Urinary bladder (tissue), 4 donors: ENCODE data around the gene OSBPL1A. TPM values are rescaled to one million over a fixed set of nuclear protein-coding genes. Genes with fewer than 3 reads are reported as not detected.
A peak's percentile ranks its signal among the peaks of the same experiment; 100 is the strongest.

Source experiments
- DNase-seq: peaks from one replicate; pipeline ENCODE4 v3.0.0-alpha.2; 2015; ENCODE audit errors: extremely low spot score
- H3K27ac ChIP-seq: one replicate; pipeline ENCODE4 v1.5.1; 2013; ENCODE audit warnings: low read depth, mild to moderate bottlenecking, moderate library complexity
- H3K36me3 ChIP-seq: one replicate; pipeline ENCODE4 v1.6.1; 2013; ENCODE audit warnings: mild to moderate bottlenecking, moderate library complexity; ENCODE audit not compliant: insufficient read depth
- H3K4me1 ChIP-seq: one replicate; pipeline ENCODE4 v1.6.1; 2013; ENCODE audit warnings: mild to moderate bottlenecking, moderate library complexity; ENCODE audit not compliant: insufficient read depth
- H3K4me3 ChIP-seq: one replicate; pipeline ENCODE4 v1.5.1; 2013; ENCODE audit warnings: low read depth, low read length
- WGBS: extraction: QIAGEN DNeasy Blood & Tissue Kit; methylation state at CpG from one replicate; pipeline ENCODE4 v1.1.7; 2013; 5-methylcytosine and 5-hydroxymethylcytosine counted together
- polyA plus RNA-seq: library from polyadenylated mRNA; stranded (reverse); fragments of 200-250 nt; gene quantifications from one replicate; pipeline ENCODE4 v1.2.3, GENCODE V29; 2013
- total RNA-seq: library from RNA; depleted of rRNA; stranded (reverse); fragments of >200 nt; gene quantifications from one replicate; pipeline ENCODE4 v1.2.3, GENCODE V29; 2014
- donor health status: healthy with polysubstance abuse.
- donor health status: healthy.

Gene OSBPL1A
- total RNA-seq (53.3 TPM), polyA plus RNA-seq (46.6 TPM)

DNA sequence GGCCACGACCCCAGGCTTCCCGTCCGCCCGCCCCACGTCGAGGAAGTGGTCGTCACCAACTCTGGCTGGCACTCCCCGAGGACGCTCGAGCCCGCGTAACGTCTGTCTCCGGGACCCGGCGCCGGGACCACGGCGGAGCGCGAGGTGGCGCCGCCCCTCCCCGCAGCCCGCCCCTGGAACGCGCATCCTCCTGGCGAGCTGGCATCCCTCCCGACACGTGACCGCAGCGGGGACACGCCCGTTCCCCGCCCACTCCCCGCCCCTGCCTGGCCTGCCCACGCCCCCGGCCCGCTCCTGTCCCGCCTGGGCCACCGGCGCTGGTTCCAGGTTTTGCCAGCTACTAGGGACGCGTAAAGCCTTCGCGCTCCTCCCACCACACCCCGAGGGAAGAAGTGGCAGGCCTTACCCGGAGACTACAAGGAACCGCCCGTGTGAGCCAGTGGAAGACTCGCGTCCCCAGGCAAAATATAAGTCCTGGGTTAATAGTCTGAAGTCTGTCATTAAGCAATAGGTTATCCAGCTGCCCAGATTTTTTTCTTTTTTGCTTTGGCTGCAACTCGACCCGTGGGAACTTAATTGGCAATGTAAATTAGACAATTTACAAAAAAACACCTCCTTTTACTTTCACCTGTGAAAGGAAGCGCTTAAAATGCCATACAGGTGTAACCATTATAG, at the start of gene OSBPL1A:
Gene OSBPL1A, minus strand, starts transcription at position 131 of the 675 bp plus-strand sequence. CDS start 20,291 bp downstream, outside the sequence.
- Histone ChIP-seq H3K36me3 (no peaks in the 10 kb centered on the region), H3K4me1 (no peaks in the 10 kb centered on the region), H3K27ac (peak within 1 kb of the TSS; percentile 59), H3K4me3 (peak within 1 kb of the TSS; percentile 67)
- 2% methylated on average over 55 of the region's 55 CpGs for WGBS
- DNase-seq = peak; percentile 78

- no peak for DNase-seq
- Histone ChIP-seq H3K4me1 (no peaks in the 10 kb centered on the region), H3K4me3 (no peak overlapping the region), H3K36me3 (peaks cover 2% of the 10 kb centered on the region), H3K27ac (no peak overlapping the region)
- 75% methylated on average over 1 of the region's 1 CpG for WGBS
Observed at GRCh38 chr18:24446953-24447538, 49.4 kb upstream of the OSBPL1A start.

GRCh38 chr18:24446453-24446852, 48.8 kb upstream of the OSBPL1A start:
- DNase-seq = no peak
- Histone ChIP-seq H3K4me3 (no peak overlapping the region), H3K4me1 (no peaks in the 10 kb centered on the region), H3K36me3 (peaks cover 2% of the 10 kb centered on the region), H3K27ac (no peak overlapping the region)
- WGBS = 98% methylated on average over 1 of the region's 1 CpG

- H3K4me3 ChIP-seq = no peak overlapping the region
- no peak for DNase-seq
- peaks cover 4% of the 10 kb centered on the region for H3K36me3 ChIP-seq
- WGBS = 80% methylated on average over 2 of the region's 2 CpGs
- H3K27ac ChIP-seq = no peak overlapping the region
- no peaks in the 10 kb centered on the region for H3K4me1 ChIP-seq
Observed at GRCh38 chr18:24443870-24444269, 46.2 kb upstream of the OSBPL1A start.

GRCh38 chr18:24436939-24437338, 39.3 kb upstream of the OSBPL1A start:
- no peak for DNase-seq
- WGBS = 88% methylated on average over 1 of the region's 1 CpG
- H3K27ac ChIP-seq = no peak overlapping the region
- no peak overlapping the region for H3K4me3 ChIP-seq
- H3K36me3 ChIP-seq = peaks cover 4% of the 10 kb centered on the region
- no peaks in the 10 kb centered on the region for H3K4me1 ChIP-seq

DNA sequence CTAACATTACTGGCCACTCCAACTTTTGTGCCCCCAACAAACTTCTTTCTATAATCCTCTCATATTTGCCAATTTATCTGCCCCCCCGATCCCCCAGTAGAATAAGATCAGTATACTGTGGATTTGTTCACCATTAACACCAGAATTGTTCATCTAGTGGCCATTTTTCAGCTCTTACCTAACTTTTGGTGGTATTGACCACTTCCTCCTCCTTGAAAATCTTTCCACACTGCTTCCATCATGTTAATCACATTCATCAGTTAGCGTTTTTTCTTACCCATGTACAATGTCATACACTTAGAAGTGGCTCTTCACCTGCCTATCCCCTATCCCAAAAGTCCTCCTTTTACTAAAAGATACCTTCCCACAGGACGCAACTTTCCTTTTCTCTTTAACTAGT, 35.0 kb upstream of the OSBPL1A start:
- no peak for DNase-seq
- no peaks in the 10 kb centered on the region for H3K4me1 ChIP-seq
- peaks cover 6% of the 10 kb centered on the region for H3K36me3 ChIP-seq
- no peak overlapping the region for H3K4me3 ChIP-seq
- H3K27ac ChIP-seq = no peak overlapping the region
- WGBS = 96% methylated on average over 3 of the region's 3 CpGs

- Histone ChIP-seq H3K36me3 (peaks cover 3% of the 10 kb centered on the region), H3K4me3 (no peak overlapping the region), H3K4me1 (no peaks in the 10 kb centered on the region), H3K27ac (no peak overlapping the region)
- no peak for DNase-seq
- WGBS = 88% methylated on average over 4 of the region's 4 CpGs
Observed at GRCh38 chr18:24429188-24429587, 31.6 kb upstream of the OSBPL1A start.

- Histone ChIP-seq H3K27ac (no peak overlapping the region), H3K36me3 (peaks cover 3% of the 10 kb centered on the region), H3K4me3 (no peak overlapping the region), H3K4me1 (no peaks in the 10 kb centered on the region)
- no peak for DNase-seq
- 87% methylated on average over 3 of the region's 3 CpGs for WGBS
Observed at GRCh38 chr18:24428709-24429108, 31.1 kb upstream of the OSBPL1A start.

DNA sequence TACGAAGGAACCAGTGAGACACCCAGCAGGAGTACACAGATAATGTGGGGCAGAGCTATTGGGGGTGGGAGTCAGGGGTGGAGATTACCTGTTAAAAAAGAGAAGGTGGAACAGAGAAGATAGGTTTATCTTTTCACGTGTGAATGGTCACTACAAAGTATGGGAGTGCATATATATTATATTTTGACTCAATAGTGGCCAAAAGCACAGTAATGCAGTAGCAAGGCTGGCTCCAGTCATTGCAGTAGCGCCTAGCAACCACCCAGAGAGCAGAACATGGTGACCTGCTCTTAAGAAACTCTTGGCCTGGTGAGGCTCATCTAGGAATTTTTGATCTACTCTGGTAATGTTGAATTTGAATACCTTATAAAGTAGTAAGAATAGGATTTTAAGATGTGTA, 29.9 kb upstream of the OSBPL1A start:
- peaks cover 3% of the 10 kb centered on the region for H3K36me3 ChIP-seq
- no peak for DNase-seq
- H3K27ac ChIP-seq = no peak overlapping the region
- WGBS = 49% methylated on average over 3 of the region's 3 CpGs
- H3K4me1 ChIP-seq = no peaks in the 10 kb centered on the region
- peak overlapping the region; percentile 6 for H3K4me3 ChIP-seq

DNA sequence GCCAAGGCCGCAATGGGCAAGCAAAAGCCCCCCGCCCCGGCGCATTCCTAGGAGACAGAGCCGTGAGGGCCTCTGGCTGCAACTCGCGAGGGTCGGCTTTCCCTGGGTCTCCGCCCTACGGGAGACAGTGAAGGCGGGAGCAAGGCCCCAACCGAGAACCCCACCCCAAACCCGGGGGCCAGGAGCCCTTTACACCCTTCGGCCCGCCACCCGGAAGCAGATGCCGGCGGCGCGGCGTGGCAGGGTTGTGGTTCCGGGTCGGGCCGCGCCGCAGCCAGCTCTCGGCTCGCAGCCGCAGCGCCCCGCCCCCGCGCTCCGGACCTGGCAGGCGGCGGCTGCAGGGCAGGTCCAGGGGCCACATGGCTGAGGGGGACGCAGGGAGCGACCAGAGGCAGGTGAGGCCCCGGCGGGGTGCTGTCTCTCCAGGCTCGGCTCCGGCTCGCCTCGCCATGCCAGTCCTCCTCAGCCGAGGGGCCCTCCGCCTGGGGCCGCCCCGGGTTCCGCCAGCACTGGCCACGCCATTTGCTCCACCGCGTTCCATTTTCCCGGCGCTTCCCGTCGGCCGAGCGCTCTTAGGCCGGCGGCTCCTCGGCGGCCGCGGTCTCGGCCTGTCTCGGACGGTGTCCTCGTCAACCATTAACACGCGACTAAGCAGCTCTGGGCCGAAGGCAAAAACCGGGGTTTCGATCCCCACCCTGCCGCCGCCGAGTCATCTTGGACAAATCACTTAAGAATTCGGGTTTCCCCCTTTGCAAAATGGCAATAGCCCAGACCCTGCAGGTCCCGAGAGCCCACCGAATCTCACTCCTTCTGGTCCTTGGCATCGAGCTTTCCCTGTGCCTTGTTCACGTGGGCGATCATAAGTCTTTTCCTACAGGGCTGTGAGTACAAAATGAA, 29.0 kb upstream of the OSBPL1A start, which contains the start of gene IMPACT:
Gene IMPACT, plus strand, starts transcription at position 273 of the 897 bp plus-strand sequence. Its CDS starts 87 bp downstream, at position 360.
- Histone ChIP-seq H3K4me1 (no peaks in the 10 kb centered on the region), H3K27ac (peak within 1 kb of the TSS; percentile 53), H3K36me3 (peaks cover under 1% of the 10 kb centered on the region), H3K4me3 (peak within 1 kb of the TSS; percentile 92)
- peak; percentile 40 for DNase-seq
- WGBS = 1% methylated on average over 82 of the region's 82 CpGs

DNA sequence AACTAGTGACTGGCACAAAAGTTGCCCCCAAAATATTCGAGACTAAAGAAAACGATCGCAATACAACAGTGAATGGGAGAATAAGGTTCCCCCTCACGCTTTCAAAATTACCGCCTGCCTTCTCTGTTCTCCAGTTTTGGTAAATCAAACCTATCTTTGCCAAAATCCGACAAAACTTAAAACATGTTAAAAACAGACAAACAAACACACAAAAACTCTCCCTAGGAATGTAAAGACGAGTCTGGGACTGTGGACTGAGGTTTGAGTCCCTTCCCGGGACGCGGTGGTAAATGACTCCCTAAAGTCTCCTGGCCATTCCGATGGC, 28.4 kb upstream of the OSBPL1A start:
- 34% methylated on average over 11 of the region's 11 CpGs for WGBS
- no peaks in the 10 kb centered on the region for H3K4me1 ChIP-seq
- DNase-seq = no peak
- H3K4me3 ChIP-seq = peak overlapping the region; percentile 92
- H3K36me3 ChIP-seq = no peaks in the 10 kb centered on the region
- H3K27ac ChIP-seq = peak overlapping the region; percentile 53

- no peak overlapping the region for H3K4me3 ChIP-seq
- 77% methylated on average over 1 of the region's 1 CpG for WGBS
- no peak overlapping the region for H3K27ac ChIP-seq
- no peaks in the 10 kb centered on the region for H3K36me3 ChIP-seq
- no peak for DNase-seq
- H3K4me1 ChIP-seq = no peaks in the 10 kb centered on the region
Observed at GRCh38 chr18:24421831-24422230, 24.2 kb upstream of the OSBPL1A start.

DNA sequence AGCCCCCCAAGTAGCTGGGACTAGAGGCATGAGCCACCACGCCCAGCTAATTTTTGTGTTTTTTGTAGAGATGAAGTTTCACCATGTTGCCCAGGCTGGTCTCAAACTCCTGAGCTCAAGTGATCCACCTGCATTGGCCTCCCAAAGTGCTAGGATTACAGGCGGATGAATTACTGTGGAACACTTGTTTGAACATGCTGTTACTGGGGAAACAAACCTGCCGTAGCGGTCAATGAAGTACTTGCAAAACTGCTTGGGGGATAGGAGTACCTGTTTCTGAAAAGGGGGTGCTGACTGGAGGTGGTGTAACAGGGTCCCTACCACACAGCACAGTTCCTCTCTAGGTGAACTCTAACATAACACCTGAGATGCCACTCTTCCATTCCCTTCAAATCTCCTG, 22.9 kb upstream of the OSBPL1A start:
- no peak overlapping the region for H3K27ac ChIP-seq
- no peak overlapping the region for H3K4me3 ChIP-seq
- H3K4me1 ChIP-seq = no peaks in the 10 kb centered on the region
- DNase-seq = no peak
- no peaks in the 10 kb centered on the region for H3K36me3 ChIP-seq
- 86% methylated on average over 4 of the region's 4 CpGs for WGBS

DNA sequence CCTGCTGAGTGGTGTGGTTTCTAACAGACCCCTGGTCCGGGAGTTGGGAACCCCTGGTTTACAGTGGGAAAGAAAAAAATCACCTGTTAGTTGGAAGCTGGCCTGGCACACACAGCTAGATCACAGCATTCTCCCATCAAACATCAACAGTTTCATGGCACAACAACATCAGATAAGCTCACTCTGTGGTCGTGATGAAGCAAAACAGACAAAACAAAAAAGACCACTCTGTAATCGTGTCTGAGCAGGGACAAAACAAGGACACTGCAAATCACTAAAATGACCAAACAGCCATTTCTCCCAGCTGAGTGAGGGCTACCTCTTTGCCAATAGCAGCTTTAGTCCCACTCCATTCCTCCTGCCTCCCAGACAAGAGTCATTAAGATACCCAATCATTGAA, 19.9 kb upstream of the OSBPL1A start:
- no peaks in the 10 kb centered on the region for H3K4me1 ChIP-seq
- no peak for DNase-seq
- no peaks in the 10 kb centered on the region for H3K36me3 ChIP-seq
- WGBS = 17% methylated on average over 3 of the region's 3 CpGs
- H3K27ac ChIP-seq = no peak overlapping the region
- H3K4me3 ChIP-seq = no peak overlapping the region
